CD4-positive, alpha-beta T cell treated with Interleukin-12 subunit alpha and Interleukin-12 subunit beta, for 1 hour (primary cell): ENCODE results near the gene RNF213.
"Not testable (repeated sequence)": the region's sequence is repeated elsewhere in the genome, so short reads cannot be mapped to it uniquely, and the experiment has no call there.

Experiments used
- DNase-seq: peaks from one replicate; pipeline ENCODE4 v3.0.0-alpha.2; 2020

The RNF213 gene

DNA sequence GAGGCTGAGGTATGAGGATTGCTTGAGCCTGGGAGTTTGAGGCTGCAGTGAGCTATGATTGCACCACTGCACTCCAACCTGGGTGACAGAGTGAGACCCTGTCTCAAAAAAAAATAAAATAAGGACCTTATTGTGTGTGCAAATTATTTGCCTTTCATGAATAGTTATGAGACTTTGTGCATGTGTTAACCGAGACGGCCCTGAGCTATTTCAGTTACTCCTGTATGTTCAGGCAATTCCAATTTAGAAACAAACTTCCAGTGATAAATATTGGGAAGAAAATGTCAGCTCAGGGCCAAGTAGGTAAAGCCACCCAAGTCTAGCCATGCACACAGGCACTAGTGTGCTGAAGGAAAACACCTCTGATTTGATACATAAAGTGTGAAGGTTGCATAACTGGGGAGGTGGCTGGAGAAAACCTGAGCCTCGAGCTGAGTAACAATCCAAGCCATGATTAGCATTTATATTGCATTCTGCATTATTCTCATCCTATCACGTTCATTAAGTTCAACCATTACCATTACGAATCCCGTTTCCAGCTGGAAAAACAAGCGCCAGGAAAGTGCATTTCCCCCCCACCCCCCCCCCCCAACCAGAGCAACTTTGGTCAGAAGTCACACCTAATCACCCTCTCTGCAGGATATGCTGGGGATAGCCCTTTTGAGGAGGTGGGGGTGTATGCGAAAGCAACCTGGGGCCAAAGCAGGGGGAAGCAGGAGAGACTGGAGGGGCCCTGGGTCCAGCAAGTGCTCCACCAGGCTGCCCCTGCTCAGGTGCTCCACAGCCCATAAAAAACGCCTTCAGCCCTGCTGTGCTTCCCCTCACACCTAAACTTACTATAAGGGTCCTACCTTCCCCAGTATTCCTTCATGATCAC is 135.7 kb downstream of the RNF213 start:
- DNase-seq: no peak

GRCh38 chr17:80397034-80397387 is 136.4 kb downstream of the RNF213 start:
- DNase-seq: no peak

GRCh38 chr17:80397686-80398085 is 137.0 kb downstream of the RNF213 start:
- no peak for DNase-seq

- DNase-seq: not testable (repeated sequence)
These were observed 140.4 kb downstream of the RNF213 start for GRCh38 chr17:80401086-80401485.

DNA sequence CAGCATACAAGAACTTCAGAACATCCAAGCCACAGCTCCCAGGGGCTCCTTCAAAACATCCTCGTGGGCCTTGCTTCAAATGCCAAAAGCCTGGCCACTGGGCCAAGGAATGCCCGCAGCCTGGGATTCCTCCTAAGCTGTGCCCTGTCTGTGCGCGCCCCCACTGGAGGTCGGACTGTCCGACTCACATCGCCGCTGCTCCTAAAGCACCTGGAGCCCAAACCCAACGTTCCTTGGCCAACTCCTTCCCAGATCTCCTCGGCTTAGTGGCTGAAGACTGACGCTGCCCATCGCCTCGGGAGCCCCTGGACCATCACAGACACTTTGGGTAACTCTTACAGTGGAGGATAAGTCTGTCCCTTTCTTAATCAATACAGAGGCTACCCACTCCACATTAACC is 141.4 kb downstream of the RNF213 start:
- DNase-seq: not testable (repeated sequence)

DNA sequence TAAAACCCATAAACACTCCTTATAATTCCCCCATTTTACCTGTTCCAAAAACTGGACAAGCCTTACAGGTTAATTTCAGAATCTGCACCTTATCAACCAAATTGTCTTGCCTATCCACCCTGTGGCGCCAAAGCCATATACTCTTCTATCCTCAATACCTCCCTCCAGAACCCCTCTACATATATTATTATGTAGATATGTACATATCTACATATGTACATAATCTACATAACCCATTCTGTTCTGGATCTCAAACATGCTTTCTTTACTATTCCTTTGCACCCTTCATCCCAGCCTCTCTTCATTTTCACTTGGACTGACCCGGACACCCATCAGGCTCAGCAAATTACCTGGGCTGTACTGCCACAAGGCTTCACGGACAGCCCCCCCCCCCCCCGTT is 142.3 kb downstream of the RNF213 start:
- no peak for DNase-seq

- DNase-seq: no peak
These were observed 145.5 kb downstream of the RNF213 start for GRCh38 chr17:80406146-80406545.

- DNase-seq: not testable (repeated sequence)
These were observed 147.3 kb downstream of the RNF213 start for GRCh38 chr17:80407917-80408316.

GRCh38 chr17:80408872-80409271 is 148.2 kb downstream of the RNF213 start:
- no peak for DNase-seq

- DNase-seq: no peak
These were observed 149.0 kb downstream of the RNF213 start for GRCh38 chr17:80409626-80410025.

DNA sequence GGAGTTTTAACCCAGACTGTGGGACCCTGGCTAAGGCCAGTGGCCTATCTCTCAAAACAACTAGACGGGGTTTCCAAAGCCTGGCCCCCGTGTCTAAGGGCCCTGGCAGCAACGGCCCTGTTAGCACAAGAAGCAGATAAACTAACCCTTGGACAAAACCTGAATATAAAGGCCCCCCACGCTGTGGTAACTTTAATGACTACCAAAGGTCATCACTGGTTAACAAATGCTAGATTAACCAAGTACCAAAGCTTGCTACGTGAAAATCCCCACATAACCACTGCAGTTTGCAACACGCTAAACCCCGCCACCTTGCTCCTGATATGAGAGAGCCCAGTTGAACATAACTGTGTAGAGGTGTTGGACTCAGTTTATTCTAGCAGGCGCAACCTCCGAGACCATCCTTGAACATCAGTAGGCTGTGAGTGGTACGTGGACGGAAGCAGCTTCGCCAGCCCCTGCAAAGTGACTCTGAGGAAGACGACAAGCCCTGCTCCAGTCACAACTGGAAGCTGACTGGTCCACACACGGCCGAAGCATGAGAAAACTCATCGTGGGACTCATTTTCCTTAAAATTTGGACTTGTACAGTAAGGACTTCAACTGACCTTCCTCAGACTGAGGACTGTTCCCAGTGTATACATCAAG is 149.9 kb downstream of the RNF213 start:
- DNase-seq: not testable (repeated sequence)

- DNase-seq: no peak
These were observed 153.3 kb downstream of the RNF213 start for GRCh38 chr17:80413771-80414507.

DNA sequence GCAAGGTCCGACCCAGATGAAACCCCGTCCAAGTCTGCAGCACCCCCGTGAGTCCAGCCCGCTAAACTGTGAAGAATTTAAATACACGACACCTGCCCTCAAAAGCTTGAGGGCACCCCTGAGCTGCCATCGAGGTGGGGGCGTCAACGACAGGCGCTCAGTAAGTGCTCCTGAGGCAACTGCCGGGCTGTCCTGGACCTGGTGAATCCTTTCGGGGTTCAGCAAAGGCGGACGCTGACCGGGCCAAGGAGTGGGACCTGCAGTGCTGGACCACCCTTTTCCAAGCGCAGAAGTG is 153.8 kb downstream of the RNF213 start:
- peak; percentile 14 for DNase-seq

DNA sequence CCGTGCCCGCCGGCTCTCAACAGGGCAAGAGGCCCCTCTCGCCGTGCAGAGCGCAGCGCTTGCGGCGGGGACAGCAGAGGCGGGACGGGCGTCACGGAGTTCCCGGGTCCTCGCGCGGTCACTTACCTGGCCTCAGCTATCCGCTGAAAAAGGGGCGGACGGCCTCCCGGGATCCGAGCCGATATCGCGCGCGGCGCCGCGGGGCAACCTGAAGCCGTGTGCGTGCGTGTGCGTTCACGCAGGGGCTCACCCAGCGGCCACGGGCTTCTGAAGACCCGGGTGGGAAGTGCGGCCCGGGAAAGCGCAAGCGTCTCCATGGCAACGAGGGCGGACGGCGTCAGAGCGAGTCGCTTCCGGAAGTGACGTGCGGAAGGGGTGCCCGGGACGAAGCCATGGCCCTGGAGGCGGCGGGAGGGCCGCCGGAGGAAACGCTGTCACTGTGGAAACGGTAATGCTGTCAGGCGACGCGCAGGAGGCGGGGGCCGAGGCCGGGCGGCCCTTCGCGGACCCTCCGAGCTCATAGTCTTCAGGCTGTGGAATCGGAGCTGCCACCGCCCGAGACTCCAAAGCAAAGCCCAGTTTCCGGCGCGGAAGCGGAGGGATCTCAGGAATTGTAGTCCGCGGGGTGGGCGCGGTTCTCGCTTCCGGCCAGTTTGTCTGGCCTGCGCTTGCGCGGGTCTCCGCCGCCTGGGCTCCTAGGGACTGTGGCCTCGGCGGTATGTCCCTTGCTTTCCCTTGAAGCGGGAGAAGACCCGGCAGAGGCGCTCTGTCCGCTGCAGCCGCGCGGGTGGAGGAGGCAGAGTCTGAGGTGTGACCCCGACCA is 154.4 kb downstream of the RNF213 start, which contains the start of gene ENDOV:
TSS of gene ENDOV (plus strand) at position 365 of the 823 bp plus-strand sequence. CDS start at position 393, 28 bp downstream.
- peak; percentile 95 for DNase-seq

- DNase-seq: no peak
These were observed 155.0 kb downstream of the RNF213 start for GRCh38 chr17:80415626-80416137.

DNA sequence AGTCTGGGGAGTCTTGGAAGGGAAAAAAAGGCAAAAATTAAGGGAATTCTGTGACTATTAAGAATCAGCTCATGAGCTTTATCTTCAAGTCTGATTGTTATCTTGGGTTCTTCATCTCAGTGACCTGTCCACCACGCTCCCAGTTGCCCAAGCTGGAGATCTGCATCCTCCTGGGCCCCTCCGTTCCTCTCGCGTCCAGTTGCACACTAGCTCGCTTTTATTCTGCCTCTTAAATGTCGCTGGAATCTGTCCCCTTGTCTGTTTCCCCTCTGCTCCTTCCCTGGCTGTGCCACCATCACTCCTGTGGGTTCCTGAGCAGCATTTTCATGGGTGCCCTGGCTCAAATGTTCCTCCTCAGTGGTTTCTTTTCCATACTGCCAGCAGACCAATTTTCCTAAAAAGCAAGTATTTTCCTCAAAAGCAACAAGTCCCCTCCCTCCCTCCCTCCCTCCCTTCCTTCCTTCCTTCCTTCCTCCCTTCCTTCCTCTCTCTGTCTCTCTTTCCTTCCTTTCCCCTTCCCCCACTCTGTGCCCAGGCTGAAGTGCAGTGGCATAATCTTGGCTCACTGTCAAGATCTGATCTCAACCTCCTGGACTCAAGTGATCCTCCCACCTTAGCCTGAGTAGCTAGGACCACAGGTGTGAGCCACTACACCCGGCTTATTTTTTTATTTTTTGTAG is 155.7 kb downstream of the RNF213 start:
- no peak for DNase-seq

GRCh38 chr17:80416940-80417293 is 156.3 kb downstream of the RNF213 start:
- no peak for DNase-seq

GRCh38 chr17:80418589-80418988 is 157.9 kb downstream of the RNF213 start:
- no peak for DNase-seq

GRCh38 chr17:80419255-80419654 is 158.6 kb downstream of the RNF213 start:
- no peak for DNase-seq

GRCh38 chr17:80421381-80422090 is 160.9 kb downstream of the RNF213 start:
- no peak for DNase-seq

DNA sequence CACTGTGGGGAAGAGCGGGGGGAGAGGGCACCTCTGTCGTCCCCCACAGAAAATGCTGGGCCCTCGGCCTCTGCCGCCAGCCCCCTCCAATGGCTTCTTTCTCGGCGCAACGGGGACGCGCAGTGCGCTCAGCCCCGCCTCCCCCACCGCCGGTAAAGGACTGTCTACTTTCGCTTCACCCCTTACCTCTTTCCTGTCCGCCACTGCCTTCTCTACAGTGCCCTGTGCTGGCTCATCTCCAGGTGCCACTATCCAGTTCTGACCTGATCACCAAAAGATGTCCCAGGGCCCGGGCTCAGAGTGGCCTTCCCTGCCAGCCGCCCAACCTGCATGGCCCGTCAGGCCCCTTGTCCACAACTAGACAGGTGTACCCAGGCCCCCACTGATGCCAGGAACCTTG is 161.6 kb downstream of the RNF213 start:
- no peak for DNase-seq
